ENCODE measurements around the gene LCE1C. TPM values are rescaled to one million over a fixed set of nuclear protein-coding genes. Genes with fewer than 3 reads are reported as not detected.

LCE1C gene
- total and polyA plus RNA-seq, 2 of the 4 experiments (the other 2 are of a cell fraction) = not detected

DNA sequence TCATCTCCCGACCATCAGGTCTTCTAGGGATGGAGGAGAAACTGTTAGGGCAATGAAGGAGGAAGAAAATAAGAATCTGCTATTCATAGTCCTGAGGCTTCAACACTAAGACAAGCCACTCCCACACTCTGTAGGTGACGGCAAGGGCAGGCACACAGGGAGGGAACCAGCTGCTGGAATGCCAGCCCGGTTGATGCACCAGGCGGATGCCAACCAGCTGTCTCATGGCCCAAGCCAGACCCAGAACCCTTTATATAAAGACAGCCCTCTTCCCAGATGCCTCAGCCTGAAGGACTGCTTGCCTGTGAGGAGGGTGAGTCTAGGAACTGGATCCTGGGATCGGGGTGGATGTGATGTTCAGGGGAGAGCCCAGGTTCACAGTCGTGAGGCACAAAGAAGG is 48.7 kb downstream of the LCE1C start, which contains the start of gene KPRP:
Gene KPRP (plus strand): TSS at position 279 of the 400 bp plus-strand sequence. CDS start 1,564 bp downstream, outside the sequence.
- Histone ChIP-seq H4K8ac (ENCODE audit: low read depth in 2 of 2, low read length in 2 of 2) (no peak within 1 kb of the TSS), H2AFZ (replicated peaks; ENCODE audit: low read length, poor library complexity) (no peak within 1 kb of the TSS), H3K14ac (replicated peaks; ENCODE audit: low read depth, low read length) (no peak within 1 kb of the TSS), H2BK5ac (ENCODE audit: low read depth, low read length, poor library complexity, severe bottlenecking) (no peak within 1 kb of the TSS), H2AK9ac (replicated peaks; ENCODE audit: low read depth, low read length, poor library complexity) (peak within 1 kb of the TSS; percentile 45), H4K91ac (ENCODE audit: insufficient read depth, low read depth, low read length) (no peak within 1 kb of the TSS), H3K9me3 (ENCODE audit: control insufficient read depth, insufficient read depth, low read length) (no peaks in the 10 kb centered on the region; the same call in 1 of the 2 replicates), H3K79me1 (ENCODE audit: low read depth in 1 of 2, low read length in 2 of 2) (no peaks in the 10 kb centered on the region), H3K36me3 (ENCODE audit: control insufficient read depth, insufficient read depth, low read length) (no peaks in the 10 kb centered on the region), H4K20me1 (ENCODE audit: insufficient read depth, low read length) (no peaks in the 10 kb centered on the region), H2AK5ac (ENCODE audit: low read depth, low read length) (no peak within 1 kb of the TSS), H3K23ac (ENCODE audit: low read depth, low read length) (no peak within 1 kb of the TSS), H3K56ac (ENCODE audit: extremely low read depth, insufficient read depth, low read length) (no peak within 1 kb of the TSS), H3K27me3 (ENCODE audit: control insufficient read depth, insufficient read depth, low read length) (no peaks in the 10 kb centered on the region), H3K4me2 (ENCODE audit: low read depth, low read length) (no peak within 1 kb of the TSS), H2BK20ac (ENCODE audit: low read depth, low read length) (no peak within 1 kb of the TSS), H3K4ac (ENCODE audit: low read depth, low read length) (no peak within 1 kb of the TSS), H2BK120ac (ENCODE audit: low read depth, low read length) (no peak within 1 kb of the TSS), H3K4me3 (ENCODE audit: insufficient read depth, low read depth, low read length) (no peak within 1 kb of the TSS), H3K18ac (ENCODE audit: low read depth, low read length) (no peak within 1 kb of the TSS), H3K9me1 (ENCODE audit: insufficient read depth, low read length) (no peaks in the 10 kb centered on the region), H3K9ac (ENCODE audit: low read depth, low read length) (no peak within 1 kb of the TSS), H2BK15ac (ENCODE audit: low read depth, low read length) (no peak within 1 kb of the TSS), H3K4me1 (ENCODE audit: control insufficient read depth, insufficient read depth, low read length) (no peaks in the 10 kb centered on the region), H3K27ac (ENCODE audit: insufficient read depth, low read length) (no peak within 1 kb of the TSS), H4K5ac (ENCODE audit: low read depth, low read length) (no peak within 1 kb of the TSS)
- no CpG with 5 or more reads among the region's 6 CpGs for WGBS, 2 experiments (ENCODE audit: extremely low coverage in 2 of 2, insufficient read length in 1 of 2)
- ChIA-PET CTCF (no interaction called here), POLR2A (ENCODE audit: unreplicated experiment) (no interaction called here)
- no TSS peak for BruUV-seq (replicated peaks)
- intact Hi-C loops (cut with micrococcal nuclease) (no loop called here), dilution Hi-C loops (cut with HindIII; ENCODE audit: low sequenced_read_pairs, unreplicated experiment) (no loop called here), in situ Hi-C loops (cut with MboI; ENCODE audit: low sequenced_read_pairs) (no loop called here)
- TF ChIP-seq RFX5 (IDR thresholded peaks at IDR 0.05; ENCODE audit: low read depth, low read length) (no peak), MAFK (IDR thresholded peaks at IDR 0.05; ENCODE audit: low read depth, low read length) (no peak), RAD21 (IDR thresholded peaks at IDR 0.05; ENCODE audit: low read length) (no peak), SMC3 (IDR thresholded peaks at IDR 0.05; ENCODE audit: low read depth, low read length) (no peak), POLR2A (IDR thresholded peaks at IDR 0.05; ENCODE audit: low read depth, low read length) (no peak), NFE2L2 (IDR thresholded peaks at IDR 0.05; ENCODE audit: low read depth, low read length) (no peak), MXI1 (IDR thresholded peaks at IDR 0.05; ENCODE audit: borderline replicate concordance, low read depth, low read length) (no peak), CHD1 (IDR thresholded peaks at IDR 0.05; ENCODE audit: low read depth, low read length) (no peak), FOS (IDR thresholded peaks at IDR 0.05; ENCODE audit: low read depth, low read length) (no peak), MAZ (IDR thresholded peaks at IDR 0.05; ENCODE audit: borderline replicate concordance, low read depth, low read length) (no peak), BHLHE40 (IDR thresholded peaks at IDR 0.05; ENCODE audit: low read depth, low read length) (no peak), CEBPB (IDR thresholded peaks at IDR 0.05; ENCODE audit: low read depth, low read length) (no peak), RCOR1 (IDR thresholded peaks at IDR 0.05; ENCODE audit: insufficient replicate concordance, low read length) (no peak)
- TF ChIP-seq, protein P1, sequence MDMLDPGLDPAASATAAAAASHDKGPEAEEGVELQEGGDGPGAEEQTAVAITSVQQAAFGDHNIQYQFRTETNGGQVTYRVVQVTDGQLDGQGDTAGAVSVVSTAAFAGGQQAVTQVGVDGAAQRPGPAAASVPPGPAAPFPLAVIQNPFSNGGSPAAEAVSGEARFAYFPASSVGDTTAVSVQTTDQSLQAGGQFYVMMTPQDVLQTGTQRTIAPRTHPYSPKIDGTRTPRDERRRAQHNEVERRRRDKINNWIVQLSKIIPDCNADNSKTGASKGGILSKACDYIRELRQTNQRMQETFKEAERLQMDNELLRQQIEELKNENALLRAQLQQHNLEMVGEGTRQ (IDR thresholded peaks at IDR 0.05; ENCODE audit: low read depth, low read length) = no peak
- TF ChIP-seq, protein P2, sequence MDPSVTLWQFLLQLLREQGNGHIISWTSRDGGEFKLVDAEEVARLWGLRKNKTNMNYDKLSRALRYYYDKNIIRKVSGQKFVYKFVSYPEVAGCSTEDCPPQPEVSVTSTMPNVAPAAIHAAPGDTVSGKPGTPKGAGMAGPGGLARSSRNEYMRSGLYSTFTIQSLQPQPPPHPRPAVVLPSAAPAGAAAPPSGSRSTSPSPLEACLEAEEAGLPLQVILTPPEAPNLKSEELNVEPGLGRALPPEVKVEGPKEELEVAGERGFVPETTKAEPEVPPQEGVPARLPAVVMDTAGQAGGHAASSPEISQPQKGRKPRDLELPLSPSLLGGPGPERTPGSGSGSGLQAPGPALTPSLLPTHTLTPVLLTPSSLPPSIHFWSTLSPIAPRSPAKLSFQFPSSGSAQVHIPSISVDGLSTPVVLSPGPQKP (IDR thresholded peaks at IDR 0.05; ENCODE audit: borderline replicate concordance, low read depth, low read length) = no peak
- TF ChIP-seq, protein P3, sequence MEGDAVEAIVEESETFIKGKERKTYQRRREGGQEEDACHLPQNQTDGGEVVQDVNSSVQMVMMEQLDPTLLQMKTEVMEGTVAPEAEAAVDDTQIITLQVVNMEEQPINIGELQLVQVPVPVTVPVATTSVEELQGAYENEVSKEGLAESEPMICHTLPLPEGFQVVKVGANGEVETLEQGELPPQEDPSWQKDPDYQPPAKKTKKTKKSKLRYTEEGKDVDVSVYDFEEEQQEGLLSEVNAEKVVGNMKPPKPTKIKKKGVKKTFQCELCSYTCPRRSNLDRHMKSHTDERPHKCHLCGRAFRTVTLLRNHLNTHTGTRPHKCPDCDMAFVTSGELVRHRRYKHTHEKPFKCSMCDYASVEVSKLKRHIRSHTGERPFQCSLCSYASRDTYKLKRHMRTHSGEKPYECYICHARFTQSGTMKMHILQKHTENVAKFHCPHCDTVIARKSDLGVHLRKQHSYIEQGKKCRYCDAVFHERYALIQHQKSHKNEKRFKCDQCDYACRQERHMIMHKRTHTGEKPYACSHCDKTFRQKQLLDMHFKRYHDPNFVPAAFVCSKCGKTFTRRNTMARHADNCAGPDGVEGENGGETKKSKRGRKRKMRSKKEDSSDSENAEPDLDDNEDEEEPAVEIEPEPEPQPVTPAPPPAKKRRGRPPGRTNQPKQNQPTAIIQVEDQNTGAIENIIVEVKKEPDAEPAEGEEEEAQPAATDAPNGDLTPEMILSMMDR (conservative IDR thresholded peaks at IDR 0.05; ENCODE audit: low read depth, low read length) = no peak
- ATAC-seq (ENCODE audit: low read depth) (no peak), DNase-seq (no peak)

All from IMR-90 (cell line).